ENCODE results near the gene KLHL42. TPM values are rescaled to one million over a fixed set of nuclear protein-coding genes. Genes with fewer than 3 reads are reported as not detected.

Gene KLHL42
- total and polyA plus RNA-seq, 2 experiments from 2014 or later, result 7.6 to 33.2 TPM

DNA sequence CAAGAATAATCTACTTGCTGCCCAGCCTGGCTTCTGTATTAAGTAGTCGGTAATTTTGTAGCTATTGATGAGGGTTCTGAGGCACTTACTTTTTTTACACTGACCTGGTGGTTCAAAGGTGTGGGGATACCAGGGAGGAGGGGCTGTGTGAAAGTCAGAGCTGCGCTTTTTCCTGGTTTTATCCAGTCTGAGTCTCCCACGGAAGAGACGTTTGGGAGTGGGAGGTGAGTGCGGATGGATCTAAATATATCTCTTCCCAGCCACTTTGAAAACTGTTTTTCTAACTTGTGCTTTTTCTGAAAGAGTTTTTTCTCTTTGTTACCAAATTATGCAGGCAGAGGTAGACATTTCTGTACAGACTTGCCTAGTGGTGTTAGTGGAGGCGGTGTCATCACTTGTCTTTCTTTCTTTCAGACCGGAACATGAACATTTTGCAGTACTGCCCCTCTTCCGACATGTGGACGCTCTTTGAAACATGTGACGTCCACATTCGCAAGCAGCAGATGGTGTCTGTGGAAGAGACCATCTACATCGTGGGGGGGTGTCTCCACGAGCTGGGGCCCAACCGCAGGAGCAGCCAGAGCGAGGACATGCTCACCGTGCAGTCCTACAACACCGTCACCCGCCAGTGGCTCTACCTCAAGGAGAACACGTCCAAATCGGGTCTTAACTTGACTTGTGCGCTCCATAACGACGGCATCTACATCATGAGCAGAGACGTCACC is 17.4 kb downstream of the KLHL42 start:
- Histone ChIP-seq H3K79me2 (replicated peaks; ENCODE audit: insufficient read depth) (no peaks in the 10 kb centered on the region), H3K27ac (ENCODE audit: low read depth) (no peak overlapping the region), H4K20me1 (replicated peaks; ENCODE audit: insufficient read depth) (no peaks in the 10 kb centered on the region; the same call in 1 of the 2 replicates), H3K4me3 (no peak overlapping the region), H3F3A (replicated peaks; ENCODE audit: low read depth) (no peaks in the 10 kb centered on the region), H3K4me1 (ENCODE audit: insufficient read depth) (no peaks in the 10 kb centered on the region), H2AFZ (no peak overlapping the region), H3K27me3 (ENCODE audit: insufficient read depth) (no peaks in the 10 kb centered on the region), H3K36me3 (ENCODE audit: insufficient read depth) (peaks cover 5% of the 10 kb centered on the region), H3K9me2 (ENCODE audit: insufficient read depth) (no peaks in the 10 kb centered on the region), H3K4me2 (no peak overlapping the region)
- TF ChIP-seq POLR2AphosphoS5 (IDR thresholded peaks at IDR 0.05; ENCODE audit: low read depth) (no peak), ZNF114 (CRISPR knock-in tag; IDR thresholded peaks at IDR 0.05) (no peak), ETS1 (IDR thresholded peaks at IDR 0.05) (no peak)
- Mint-ChIP-seq H3K4me1 (no peaks in the 10 kb centered on the region), H3K36me3 (ENCODE audit: low read depth) (peaks cover 49% of the 10 kb centered on the region), H3K4me3 (no peak overlapping the region), H3K9me3 (no peaks in the 10 kb centered on the region), H3K27me3 (ENCODE audit: insufficient read depth, low read depth, poor library complexity) (no peaks in the 10 kb centered on the region), H3K27ac (no peak overlapping the region)
- DNase-seq (ENCODE audit: low spot score) (no peak), ATAC-seq (no peak)

- Histone ChIP-seq H3K4me1 (ENCODE audit: insufficient read depth) (no peaks in the 10 kb centered on the region), H3K27ac (ENCODE audit: low read depth) (no peak overlapping the region), H3K79me2 (replicated peaks; ENCODE audit: insufficient read depth) (no peaks in the 10 kb centered on the region), H2AFZ (no peak overlapping the region), H3K36me3 (ENCODE audit: insufficient read depth) (no peaks in the 10 kb centered on the region), H3F3A (replicated peaks; ENCODE audit: low read depth) (no peaks in the 10 kb centered on the region), H4K20me1 (replicated peaks; ENCODE audit: insufficient read depth) (no peaks in the 10 kb centered on the region; the same call in 1 of the 2 replicates), H3K4me3 (no peak overlapping the region), H3K4me2 (no peak overlapping the region), H3K27me3 (ENCODE audit: insufficient read depth) (no peaks in the 10 kb centered on the region), H3K9me2 (ENCODE audit: insufficient read depth) (no peaks in the 10 kb centered on the region)
- H3K4me3 Mint-ChIP-seq, result no peak overlapping the region
- H3K36me3 Mint-ChIP-seq (ENCODE audit: low read depth), result peaks cover 30% of the 10 kb centered on the region
- H3K9me3 Mint-ChIP-seq, result no peaks in the 10 kb centered on the region
- H3K27me3 Mint-ChIP-seq (ENCODE audit: insufficient read depth, low read depth, poor library complexity), result peaks cover 3% of the 10 kb centered on the region
- H3K4me1 Mint-ChIP-seq, result no peaks in the 10 kb centered on the region
- ATAC-seq (no peak), DNase-seq (ENCODE audit: low spot score) (no peak)
- no peak for TF ChIP-seq JUNB (IDR thresholded peaks at IDR 0.05; ENCODE audit: unreplicated experiment)
- no peak for TF ChIP-seq ZNF462 (CRISPR knock-in tag; IDR thresholded peaks at IDR 0.05)
- TF ChIP-seq ETS1 (IDR thresholded peaks at IDR 0.05), result no peak
- no peak for TF ChIP-seq STAT1 (IDR thresholded peaks at IDR 0.05; ENCODE audit: unreplicated experiment)
- H3K27ac Mint-ChIP-seq, result no peak overlapping the region
Measured at GRCh38 chr12:27800819-27801218, 20.8 kb downstream of the KLHL42 start.

All from GM23338 (cell line).